Measurements from ENCODE around the gene SIK2.

Gene SIK2

GRCh38 chr11:111691741-111692140, 89.5 kb downstream of the SIK2 start:
- no peak for DNase-seq (ENCODE audit: low read depth)
- H3K4me3 ChIP-seq (ENCODE audit: low read depth, low read length) = no peak overlapping the region
- TF ChIP-seq CTCF (conservative IDR thresholded peaks at IDR 0.05; ENCODE audit: low read depth, low read length) = no peak

GRCh38 chr11:111693224-111693937, 91.1 kb downstream of the SIK2 start:
- no peak overlapping the region for H3K4me3 ChIP-seq (ENCODE audit: low read depth, low read length)
- DNase-seq (ENCODE audit: low read depth) = peak; percentile 38
- TF ChIP-seq CTCF (conservative IDR thresholded peaks at IDR 0.05; ENCODE audit: low read depth, low read length) = no peak

GRCh38 chr11:111694851-111695250, 92.6 kb downstream of the SIK2 start:
- no peak for TF ChIP-seq CTCF (conservative IDR thresholded peaks at IDR 0.05; ENCODE audit: low read depth, low read length)
- H3K4me3 ChIP-seq (ENCODE audit: low read depth, low read length) = no peak overlapping the region
- peak; percentile 96 for DNase-seq (ENCODE audit: low read depth)

- TF ChIP-seq CTCF (conservative IDR thresholded peaks at IDR 0.05; ENCODE audit: low read depth, low read length) = no peak
- no peak overlapping the region for H3K4me3 ChIP-seq (ENCODE audit: low read depth, low read length)
- peak; percentile 76 for DNase-seq (ENCODE audit: low read depth)
These were observed 94.3 kb downstream of the SIK2 start for GRCh38 chr11:111696556-111696955.

- H3K4me3 ChIP-seq (ENCODE audit: low read depth, low read length) = no peak overlapping the region
- no peak for DNase-seq (ENCODE audit: low read depth)
- TF ChIP-seq CTCF (conservative IDR thresholded peaks at IDR 0.05; ENCODE audit: low read depth, low read length) = no peak
These were observed 95.7 kb downstream of the SIK2 start for GRCh38 chr11:111697933-111698371.

GRCh38 chr11:111698852-111699559, 96.8 kb downstream of the SIK2 start:
- H3K4me3 ChIP-seq (ENCODE audit: low read depth, low read length) = no peak overlapping the region
- DNase-seq (ENCODE audit: low read depth) = peak; percentile 42
- no peak for TF ChIP-seq CTCF (conservative IDR thresholded peaks at IDR 0.05; ENCODE audit: low read depth, low read length)

All from choroid plexus epithelial cell (primary cell).